GM18505 (cell line): Measurements from ENCODE around the gene TSHZ3.

ENCODE experiments used
- ATAC-seq: cut with Tn5 transposase; IDR thresholded peaks from one replicate; pipeline ENCODE4 v1.9.1; 2021; ENCODE audit not compliant: unreplicated experiment
- POLR2A ChIP-seq: IDR thresholded peaks from 4 replicates; pipeline ENCODE4 v1.6.1; 2011; ENCODE audit warnings: borderline replicate concordance; ENCODE audit not compliant: insufficient read depth, insufficient read length; ENCODE audit errors: extremely low read depth

Gene TSHZ3

DNA sequence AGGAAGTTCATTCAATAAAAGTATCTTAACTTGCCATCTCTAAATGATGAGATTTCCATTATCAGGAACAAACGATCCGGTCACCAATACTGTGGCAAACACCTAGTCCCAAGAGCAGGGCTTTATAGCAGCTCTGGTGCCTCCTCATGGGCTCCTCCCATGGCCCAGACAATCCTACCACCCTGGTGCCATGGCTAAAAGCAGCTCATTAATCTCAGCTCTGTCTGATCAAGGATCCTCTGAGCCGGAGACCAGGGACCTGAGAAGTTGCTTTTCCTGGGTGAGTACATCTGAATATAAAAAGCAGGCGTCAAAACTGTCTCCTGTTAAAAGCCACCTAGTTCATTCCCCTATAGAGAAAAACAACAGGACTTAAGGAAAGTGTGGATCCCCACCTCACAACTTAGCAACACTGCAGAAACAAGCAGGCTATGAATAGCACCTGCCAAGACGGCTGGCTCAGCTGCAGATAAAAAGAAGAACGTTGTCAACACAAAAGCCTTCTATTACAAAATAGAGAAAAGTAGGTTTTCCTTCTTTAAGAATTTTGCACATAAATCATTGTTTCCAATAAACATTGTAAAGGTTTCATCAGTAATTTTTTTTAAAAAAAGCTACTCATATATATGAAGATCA lies 30.3 kb downstream of the TSHZ3 start:
- no peak for TF ChIP-seq POLR2A
- no peak for ATAC-seq

GRCh38 chr19:31317570-31317969 lies 31.7 kb downstream of the TSHZ3 start:
- TF ChIP-seq POLR2A = no peak
- no peak for ATAC-seq

DNA sequence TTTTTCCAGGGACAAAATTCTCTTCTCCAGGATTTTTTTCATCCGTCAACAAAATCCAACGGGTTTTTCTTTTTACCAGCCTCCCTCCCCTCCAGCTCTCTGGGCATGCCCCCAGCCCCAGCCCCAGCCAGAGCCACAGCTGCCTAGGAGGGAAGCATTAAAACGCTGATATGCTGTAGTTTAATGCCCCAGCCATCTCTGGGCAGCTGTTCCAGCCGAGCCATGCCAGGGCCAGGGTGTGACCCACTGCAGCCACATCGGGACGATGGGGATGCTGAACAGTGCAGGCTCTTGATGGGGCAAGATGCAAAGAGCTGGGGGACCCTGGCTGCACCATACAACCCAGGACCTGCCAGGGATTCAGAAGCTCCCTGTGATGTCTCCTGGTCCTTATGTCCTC lies 32.1 kb downstream of the TSHZ3 start:
- TF ChIP-seq POLR2A = no peak
- no peak for ATAC-seq

- ATAC-seq = no peak
- no peak for TF ChIP-seq POLR2A
Measured at GRCh38 chr19:31316201-31316951, 32.9 kb downstream of the TSHZ3 start.

DNA sequence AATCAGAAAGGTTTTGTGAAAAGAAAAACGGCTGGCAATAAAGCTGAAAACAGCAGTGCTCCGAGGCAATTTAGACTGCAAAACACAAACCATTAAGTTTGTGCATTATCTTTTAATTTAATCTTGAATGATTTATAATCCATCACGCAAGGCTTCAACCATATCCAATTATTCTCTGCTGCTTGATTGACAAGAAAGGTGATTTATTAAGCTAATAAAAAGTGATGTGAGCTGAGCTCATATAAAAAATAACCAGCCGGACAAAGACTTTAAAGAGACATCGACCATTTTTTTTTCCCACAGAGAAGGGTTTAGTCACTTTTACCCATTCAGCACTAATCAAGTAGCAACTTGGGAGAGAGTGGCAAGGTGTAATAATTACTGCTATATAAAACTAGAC lies 33.6 kb downstream of the TSHZ3 start:
- no peak for ATAC-seq
- no peak for TF ChIP-seq POLR2A

DNA sequence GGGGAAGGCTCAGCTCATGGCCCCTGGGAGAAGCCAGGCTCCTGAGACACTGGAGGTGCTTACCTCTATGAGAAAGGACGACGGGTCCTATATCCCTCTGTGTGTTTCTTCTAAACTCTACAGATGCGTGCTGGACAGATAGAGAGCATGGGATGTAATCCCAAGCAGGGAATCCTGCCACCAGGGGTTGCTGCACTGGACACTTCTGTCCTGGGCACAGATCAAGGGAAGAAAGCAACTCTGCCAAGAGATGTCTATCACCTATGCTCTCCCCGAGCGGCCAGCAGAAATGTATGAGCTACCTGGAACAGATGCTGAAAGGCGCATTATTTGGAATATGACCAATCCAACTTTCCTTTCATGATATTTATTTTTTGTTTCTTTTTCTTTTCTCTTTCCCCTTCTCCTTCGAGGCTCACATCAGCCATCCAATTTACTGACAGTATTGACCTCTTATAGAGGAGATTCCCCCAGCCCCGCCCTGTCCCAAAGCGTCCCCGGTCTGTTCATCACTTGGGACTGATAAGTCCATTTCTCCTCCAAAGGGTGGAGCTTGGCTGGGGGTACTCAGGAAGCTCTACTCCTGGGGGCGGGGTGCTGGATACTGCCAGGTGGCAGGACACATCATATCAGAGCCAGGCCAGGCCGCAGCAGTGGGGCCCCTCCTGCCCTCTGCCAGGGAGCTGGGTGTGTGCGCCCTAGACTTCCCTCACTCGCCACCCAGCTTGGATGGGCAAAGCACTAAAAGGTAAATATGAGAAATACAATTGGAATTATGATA lies 34.2 kb downstream of the TSHZ3 start:
- no peak for ATAC-seq
- no peak for TF ChIP-seq POLR2A

- no peak for ATAC-seq
- TF ChIP-seq POLR2A = no peak
Measured at GRCh38 chr19:31314156-31314555, 35.1 kb downstream of the TSHZ3 start.

- TF ChIP-seq POLR2A = no peak
- no peak for ATAC-seq
Measured at GRCh38 chr19:31313291-31314030, 35.8 kb downstream of the TSHZ3 start.

DNA sequence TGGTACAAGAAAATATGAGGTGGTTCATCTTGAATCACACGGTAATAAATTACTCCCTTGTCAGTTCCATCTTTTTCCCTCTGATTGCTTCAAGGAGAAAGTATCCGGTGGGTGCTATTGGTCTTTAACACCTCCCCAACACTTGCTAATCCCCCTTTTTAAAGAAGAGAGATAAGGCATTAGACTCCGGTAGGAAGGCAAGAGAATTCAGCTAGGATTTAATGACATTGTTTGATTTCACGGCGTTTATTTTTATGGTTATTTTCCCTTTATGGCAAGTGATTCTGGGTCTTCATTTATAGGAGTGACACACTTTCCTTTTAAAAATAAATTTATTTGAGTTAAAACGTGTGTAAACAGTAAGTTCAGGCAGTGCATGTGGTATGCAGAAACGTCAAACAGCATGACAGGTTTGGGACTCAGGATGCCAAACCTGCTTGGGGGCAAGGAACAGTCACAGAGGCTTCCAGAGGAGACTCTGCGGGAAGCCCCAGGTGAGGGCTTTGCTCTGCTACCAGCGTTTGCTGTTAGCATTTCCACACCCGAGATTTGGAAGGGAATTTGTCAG lies 36.5 kb downstream of the TSHZ3 start:
- ATAC-seq = no peak
- TF ChIP-seq POLR2A = no peak

- no peak for TF ChIP-seq POLR2A
- ATAC-seq = no peak
Measured at GRCh38 chr19:31312009-31312676, 37.1 kb downstream of the TSHZ3 start.

DNA sequence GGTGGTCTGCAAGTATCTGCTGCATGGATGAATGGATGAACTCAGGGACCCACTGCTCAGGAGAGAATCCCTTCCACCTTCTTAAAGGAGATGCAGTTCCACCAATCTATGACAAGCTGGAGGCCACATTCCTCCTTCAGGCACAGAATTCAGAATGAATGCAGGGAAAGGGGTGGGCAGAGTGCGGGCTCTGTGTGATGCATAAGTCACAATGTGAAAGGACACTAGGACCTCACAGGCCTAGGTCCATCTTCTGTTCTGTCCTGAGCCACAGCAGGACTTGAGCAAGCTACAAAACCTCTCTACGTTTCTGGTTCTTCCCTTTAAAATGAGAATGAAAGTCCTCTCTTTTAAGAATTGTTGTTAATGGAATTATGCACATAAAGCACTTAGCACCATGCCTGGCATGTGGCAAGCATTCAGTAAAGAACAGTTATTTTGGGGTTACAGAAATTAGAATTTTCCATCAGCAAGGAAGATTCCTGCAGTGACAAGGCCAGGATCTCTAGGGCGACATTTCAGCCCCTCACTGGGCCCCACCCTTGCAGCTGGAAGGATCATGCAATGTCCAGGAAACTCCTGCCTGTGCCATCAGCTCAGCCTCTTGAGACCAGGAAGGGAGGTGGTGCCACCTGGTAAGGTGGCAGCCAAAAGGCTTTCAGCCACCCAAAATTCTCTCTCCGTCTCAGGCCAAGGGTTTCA lies 38.7 kb downstream of the TSHZ3 start:
- no peak for TF ChIP-seq POLR2A
- no peak for ATAC-seq

GRCh38 chr19:31308781-31309180 lies 40.5 kb downstream of the TSHZ3 start:
- ATAC-seq = no peak
- no peak for TF ChIP-seq POLR2A
